GM18870 (cell line): ENCODE measurements around the gene RASSF7.

Experiments
- ATAC-seq: cut with Tn5 transposase; IDR thresholded peaks from one replicate; pipeline ENCODE4 v1.9.1; 2021; ENCODE audit warnings: moderate library complexity; ENCODE audit not compliant: unreplicated experiment

Gene RASSF7

DNA sequence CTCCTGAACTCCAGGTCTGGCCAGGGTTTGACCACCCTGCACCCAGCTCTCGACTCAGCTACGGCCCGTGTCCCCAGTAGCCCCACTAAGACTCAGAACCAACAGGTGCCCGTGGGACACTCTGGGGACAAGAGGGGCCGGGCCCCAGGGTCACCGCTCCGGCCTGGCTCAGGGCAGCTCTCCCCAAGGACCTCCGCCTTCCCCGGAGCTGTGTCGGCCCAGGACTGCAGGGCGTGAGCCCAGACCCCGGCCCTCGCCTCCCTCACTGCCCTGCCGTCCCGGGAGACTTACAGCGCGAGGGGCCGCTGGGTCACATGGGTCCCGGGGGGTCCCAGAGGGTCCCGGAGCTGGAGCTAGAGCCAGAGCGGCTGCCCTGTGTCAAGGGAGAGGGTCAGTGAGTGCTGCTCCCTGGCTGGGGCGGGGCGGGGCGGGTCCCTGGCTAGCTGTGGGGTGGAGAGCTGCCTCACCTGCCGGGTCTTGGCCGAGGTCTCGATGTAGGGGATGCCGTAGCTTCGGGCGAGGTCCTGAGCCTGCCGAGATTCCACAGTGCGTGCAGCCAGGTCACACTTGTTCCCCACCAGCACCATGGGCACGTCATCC is 27.7 kb upstream of the RASSF7 start:
- no peak for ATAC-seq

- ATAC-seq = no peak
Observed at GRCh38 chr11:533586-534395, 27.0 kb upstream of the RASSF7 start.

GRCh38 chr11:534396-535209 is 26.2 kb upstream of the RASSF7 start:
- no peak for ATAC-seq

DNA sequence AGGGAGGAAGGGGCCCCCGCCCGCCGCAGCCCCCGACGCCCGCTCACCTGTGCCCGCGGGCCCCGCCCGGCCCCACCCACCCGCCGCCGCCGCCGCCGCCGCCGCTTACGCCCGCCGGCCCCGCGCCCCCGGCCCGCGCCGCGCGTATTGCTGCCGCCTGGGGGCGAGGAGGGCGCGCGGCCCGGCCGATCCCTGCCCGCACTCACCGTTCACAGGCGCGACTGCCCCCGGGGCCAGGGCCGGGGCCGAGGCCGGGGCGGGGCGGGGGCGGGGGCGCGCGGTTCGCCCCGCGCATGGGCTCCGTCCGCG is 25.6 kb upstream of the RASSF7 start:
- no peak for ATAC-seq

DNA sequence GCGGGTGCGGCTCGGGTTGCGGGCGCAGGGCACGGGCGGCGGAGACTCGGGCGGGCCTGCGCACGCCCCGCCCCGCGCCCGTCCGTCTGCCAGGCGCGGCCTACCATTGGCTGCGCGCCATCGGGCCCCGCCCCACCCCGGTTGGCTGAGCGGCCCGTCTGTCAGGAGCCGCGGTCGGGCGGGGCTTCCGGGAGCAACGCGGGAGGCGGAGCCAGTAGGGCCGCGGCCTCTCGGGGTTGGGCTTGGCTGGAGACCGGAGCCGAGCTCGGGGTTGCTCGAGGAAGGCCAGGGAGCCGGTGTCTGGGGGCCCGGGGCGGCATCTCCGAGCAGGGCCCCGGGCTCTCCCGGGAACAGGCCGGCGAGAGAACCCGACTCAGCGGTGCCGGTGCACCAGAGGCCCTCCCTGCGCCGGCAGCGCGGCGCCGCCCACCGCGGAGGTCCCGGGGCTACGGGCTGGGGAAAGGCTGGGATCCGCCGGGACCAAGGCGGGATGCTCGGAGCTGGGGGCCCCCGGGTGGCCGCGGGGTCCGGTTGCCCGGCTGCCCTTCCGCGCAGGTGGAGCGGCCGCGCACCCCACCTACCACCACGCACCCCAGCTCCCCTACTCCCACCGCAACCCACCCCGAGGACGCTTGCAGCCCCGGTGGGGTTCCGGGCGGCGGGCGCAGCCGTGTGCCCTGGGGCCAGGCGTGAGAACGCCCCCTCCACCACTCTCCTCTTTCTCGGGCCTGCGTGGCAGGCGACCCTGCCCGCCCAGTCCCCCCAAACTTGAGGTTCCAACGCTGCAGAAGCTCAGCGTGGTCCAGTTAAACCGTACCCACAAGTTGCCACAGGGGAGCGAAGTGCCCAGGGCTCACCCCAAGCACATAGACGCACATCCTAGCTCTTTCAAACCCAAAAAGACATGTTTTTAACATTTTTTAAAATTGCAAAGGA is 25.0 kb upstream of the RASSF7 start, which contains the start of gene HRAS:
HRAS (minus strand) TSS at position 58 of the 936 bp plus-strand sequence.
- no peak for ATAC-seq

DNA sequence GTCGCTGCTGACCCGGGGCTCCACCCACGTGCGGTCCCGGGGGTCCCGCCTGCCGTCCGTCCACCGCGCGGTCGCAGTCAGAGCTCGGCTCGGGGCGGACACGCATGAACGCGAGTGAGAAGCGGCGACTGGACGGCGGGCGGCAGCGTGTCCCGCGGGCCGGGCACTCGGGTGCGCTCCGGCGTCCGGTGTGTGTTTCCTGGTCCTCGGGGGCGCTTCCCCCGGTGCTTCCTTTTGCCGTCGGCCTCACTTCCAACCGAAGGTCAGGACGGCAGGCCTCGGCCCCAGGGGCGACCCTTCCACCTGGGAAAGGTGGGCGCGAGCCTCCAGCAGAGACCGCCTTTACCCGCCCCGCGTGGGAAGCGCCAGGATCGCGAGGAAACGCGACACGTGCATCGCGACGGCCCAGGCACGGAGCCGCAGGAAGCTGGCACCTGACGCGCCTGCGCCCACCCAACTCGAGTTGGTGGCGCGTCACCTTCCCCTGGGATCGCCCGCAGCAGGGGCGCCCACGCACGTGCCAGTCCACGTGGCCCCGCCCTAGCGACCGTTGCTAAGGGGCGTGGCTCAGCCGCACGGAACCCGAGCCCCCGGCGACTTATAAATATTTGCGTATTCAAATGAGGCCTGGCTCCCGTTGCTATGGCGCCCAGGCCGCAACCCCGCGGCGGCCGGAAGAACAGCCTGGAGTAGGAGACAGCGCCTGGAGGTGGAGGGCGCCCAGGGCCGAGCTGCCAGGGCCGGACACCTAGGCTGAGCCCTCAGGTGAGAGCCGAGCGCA is 23.7 kb upstream of the RASSF7 start, which contains the start of gene LRRC56:
LRRC56 (plus strand) TSS at position 687 of the 781 bp plus-strand sequence. CDS start 3,158 bp downstream, outside the sequence.
- peak; percentile 60 for ATAC-seq

DNA sequence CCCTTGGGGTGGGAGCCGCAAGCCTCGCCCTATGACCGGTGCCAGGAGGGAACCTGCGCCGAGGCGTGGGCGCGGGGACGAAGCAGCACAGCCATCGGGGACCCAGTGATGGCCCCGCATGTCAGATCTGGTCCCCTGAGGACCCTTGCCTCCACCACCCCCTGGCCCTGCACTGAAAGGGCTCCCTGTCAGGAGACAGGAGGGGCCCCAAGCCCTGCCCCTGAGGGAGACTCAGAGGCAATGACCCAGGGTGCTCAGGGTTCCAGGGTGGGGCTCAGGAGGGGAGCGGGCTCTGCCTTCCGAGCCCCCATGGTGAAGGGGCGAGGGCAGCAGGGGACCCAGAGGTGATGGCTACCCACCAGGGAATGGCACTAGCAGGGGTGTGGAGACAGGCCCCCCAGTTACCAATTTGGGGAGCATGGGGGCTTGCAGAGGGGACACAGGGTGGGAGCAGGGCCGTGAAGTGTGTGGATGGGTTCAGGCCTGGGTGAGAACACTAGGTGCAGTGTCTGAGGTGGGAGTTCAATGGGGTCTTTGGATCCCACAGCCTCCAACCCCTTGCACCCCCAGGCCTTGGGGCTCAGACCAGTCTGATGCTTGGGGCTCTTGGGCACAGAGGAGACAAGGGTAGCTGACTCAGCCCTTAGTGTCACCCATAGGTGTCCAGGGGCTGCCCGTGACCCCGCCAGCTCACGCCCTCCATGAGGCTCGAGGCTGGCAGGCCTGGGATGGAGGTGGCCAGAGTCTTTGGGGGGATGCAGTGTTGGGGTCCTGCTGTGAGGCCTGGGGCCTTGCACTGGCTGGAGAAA is 22.9 kb upstream of the RASSF7 start:
- ATAC-seq = no peak

- no peak for ATAC-seq
Observed at GRCh38 chr11:538431-539051, 22.2 kb upstream of the RASSF7 start.

DNA sequence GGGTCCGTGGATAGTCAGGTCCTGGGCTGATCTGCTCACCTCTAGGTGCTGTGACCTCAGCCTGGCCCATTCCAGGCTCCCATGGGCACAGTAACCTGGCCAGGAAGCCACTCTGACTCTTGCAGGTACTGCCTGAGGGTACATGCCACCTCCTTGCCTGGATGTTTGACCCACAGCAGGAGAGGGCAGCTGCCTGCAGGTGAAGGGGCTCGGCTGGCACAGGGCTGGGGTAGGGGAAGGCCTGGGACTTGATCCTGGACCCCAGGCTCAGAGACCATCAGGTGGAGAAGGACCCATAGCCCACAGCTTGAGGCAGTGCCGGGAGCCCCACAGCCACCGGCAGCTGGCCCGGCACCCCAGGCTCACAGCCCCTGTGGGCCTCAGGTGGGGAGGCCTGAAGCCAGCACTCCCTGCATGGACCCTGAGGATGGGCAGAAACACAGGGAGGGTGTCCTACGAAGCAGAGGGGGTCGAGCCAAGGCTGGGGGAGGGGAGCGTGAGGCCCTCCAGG is 20.7 kb upstream of the RASSF7 start:
- no peak for ATAC-seq

DNA sequence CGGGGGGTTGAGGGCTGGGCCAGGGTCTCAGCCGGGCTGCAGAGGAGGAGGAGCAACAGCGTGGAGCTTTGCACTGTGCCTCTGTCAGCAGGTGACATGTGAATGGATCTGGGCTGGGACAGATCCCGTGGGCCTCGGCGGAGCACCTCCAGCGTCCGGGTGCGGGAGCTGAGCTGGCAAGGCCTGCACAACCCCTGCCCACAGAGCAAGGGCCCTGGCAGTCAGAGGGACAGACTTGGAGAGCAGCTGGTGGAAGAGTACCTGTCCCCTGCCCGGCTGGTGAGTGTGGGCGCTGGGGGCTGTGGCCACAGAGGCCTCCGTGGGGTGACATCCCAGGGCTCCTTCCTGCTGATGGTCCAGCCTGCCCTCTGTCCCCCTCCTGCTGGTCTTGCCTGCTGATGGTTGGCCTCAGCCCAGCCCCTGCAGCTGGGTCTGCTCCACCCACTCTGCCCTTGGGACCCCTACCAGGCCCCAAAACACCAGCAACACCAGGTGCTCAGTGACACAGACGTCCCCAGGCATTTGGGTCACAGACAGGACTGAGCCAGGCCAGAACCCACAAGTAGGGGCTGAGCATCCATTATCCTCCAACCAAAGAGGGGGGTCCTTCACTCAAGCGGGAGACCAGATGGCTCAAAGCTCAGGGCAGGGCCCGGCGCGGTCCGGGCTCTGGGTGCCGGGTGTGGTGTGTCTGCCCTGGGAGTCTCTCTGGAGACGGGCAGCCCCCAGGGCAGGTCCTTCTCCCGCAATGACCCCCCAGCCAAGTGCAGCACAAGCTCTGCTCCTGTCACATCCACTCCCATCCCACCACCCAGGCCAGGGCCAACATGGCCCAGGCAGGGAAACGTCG is 20.0 kb upstream of the RASSF7 start:
- no peak for ATAC-seq

DNA sequence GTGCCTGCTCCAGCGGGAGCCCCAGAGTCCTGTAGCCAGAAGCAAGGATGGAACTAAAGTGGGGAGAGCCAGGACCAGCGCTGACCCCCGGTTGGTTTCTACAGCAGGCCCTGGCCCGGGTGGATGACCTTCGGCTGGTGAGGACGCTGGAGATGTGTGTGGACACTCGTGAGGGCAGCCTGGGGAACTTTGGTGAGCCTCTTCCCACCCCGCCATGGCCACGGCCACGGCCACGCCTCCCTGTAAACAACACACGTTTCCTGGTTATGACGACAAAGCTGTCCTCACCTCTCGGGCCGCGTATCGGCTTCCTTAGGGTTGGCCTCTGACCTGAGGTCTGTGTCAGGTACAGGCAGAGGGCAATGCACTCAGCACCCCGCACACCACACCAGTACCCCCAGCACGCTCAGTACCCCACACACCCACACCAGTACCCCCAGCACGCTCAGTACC is 19.3 kb upstream of the RASSF7 start:
- ATAC-seq = no peak

DNA sequence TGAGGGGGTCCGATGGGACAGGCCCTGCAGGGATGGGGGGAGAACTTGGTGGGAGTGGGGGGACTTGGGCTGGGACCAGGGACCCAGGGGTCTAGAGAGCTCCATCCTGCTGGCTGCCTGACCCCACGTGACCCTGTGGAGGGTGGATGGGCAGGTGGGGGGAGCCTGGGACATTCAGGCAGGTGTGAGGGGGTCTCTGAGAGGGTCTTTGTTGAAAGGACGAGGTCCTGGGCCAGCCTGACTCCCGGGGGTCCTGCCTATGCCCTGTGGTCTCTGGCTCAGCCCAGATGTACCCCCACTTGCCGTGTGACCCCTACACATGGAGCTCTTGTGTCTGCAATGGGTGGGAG is 16.0 kb upstream of the RASSF7 start:
- ATAC-seq = no peak

DNA sequence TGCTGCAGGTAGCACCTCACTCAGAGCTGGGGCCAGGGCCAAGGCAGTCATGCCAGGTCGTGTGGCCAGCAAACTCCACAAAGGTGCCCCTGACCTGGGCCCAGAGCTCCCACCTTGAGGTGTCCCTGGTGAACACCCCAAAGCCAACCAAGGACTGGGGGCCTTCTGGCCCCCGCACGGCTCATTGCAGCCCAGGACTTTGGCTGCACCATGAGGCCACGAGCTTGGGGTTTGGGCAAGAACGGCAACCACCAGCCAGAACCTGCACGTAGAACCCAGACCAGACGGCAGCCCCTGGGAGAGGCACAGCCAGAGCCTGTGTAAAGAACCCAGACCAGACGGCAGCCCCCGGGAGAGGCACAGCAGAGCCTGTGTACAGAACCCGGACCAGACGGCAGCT is 15.6 kb upstream of the RASSF7 start:
- no peak for ATAC-seq

DNA sequence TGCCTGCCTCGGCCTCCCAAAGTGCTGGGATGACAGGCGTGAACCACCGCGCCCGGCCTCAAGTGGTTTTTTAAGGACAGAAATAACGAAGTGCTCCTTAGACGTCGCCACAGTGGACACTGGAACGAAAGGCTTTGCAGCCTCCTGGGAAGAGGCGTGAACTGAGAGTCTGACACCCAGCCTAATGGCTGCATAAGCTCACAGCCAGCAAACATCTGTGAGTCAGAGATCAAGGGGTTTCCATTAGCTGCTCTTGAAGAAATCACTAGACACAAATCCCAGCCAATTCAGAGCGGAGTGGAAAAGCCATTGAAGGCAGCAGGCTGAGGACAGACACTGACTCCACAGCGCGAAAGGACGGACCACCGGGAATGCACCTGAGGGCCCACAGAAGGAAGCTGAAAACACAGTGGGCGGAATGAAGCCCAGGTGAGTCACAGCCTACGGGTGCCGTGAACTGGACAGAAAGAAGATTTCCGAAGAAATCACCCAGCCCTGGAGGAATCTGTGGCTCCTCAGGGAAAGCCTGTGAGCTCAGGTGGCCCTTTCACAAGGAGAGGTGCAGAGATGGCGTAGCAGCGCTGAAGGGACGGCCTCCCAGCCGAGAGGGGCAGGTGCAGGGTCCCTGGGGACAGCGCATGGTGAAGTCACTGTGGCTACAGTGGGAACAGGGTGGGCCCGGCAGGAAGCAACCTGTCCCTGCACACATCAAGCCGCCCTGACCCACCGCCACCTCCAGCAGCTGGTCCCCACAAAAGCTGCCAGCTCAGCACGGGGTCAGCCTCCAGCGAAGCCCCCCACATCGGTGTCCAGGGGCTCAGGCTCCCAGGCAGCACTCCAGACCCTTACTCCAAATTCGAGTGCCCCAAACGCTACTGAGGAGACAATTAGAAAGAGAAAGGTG is 11.8 kb upstream of the RASSF7 start:
- no peak for ATAC-seq

DNA sequence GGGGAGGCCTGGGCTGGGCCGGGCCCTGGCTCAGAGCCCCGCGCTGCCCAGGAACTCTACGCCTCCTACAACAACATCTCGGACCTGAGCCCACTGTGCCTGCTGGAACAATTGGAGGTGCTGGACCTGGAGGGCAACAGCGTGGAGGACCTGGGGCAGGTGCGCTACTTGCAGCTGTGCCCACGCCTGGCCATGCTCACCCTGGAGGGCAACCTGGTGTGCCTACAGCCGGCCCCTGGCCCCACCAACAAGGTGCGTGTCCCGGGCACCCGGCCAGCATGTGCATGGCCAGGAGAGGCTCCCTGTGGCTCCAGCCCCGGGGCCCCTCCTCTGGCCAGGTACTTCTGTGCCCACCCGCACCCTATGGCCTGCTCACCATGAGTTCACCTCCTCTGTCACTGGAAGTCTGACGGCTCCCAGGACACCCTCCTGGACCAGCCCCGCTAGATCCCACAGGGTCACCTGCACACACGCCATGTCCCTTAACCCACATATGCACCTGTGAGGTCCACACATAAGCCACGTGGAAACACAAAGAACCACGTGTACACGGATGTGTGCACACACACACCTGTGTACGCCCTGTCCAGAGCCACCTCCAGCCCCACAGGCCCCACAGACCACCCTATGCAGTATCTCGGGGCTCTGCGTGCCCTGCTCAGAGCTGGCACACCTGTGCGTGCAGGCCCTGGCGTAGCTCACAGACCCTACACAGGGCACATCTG is 10.6 kb upstream of the RASSF7 start:
- ATAC-seq = no peak

- ATAC-seq = no peak
Observed at GRCh38 chr11:550746-551085, 10.1 kb upstream of the RASSF7 start.
